BE2C (cell line): Measurements from ENCODE around the gene SGCB.
A peak's percentile ranks its signal among the peaks of the same experiment; 100 is the strongest.

Experiments used
- DNase-seq: peaks from one replicate; pipeline ENCODE4 v3.0.0-alpha.2; 2020
- H3K27me3 ChIP-seq: fragments of 250-450 bp; sonication (Bioruptor Pico); 2 replicates; pipeline ENCODE4 v1.5.1; 2020; ENCODE audit warnings: mild to moderate bottlenecking
- H3K36me3 ChIP-seq: fragments of 250-450 bp; sonication (Bioruptor Pico); 2 replicates; pipeline ENCODE4 v1.5.1; 2020; ENCODE audit warnings: mild to moderate bottlenecking
- H3K4me1 ChIP-seq: fragments of 250-450 bp; sonication (Bioruptor Pico); 2 replicates; pipeline ENCODE4 v1.5.1; 2020
- H3K4me3 ChIP-seq: 2 replicates; pipeline ENCODE4 v1.5.1; 2011; ENCODE audit warnings: low read depth, low read length
- H3K9me3 ChIP-seq: fragments of 250-450 bp; sonication (Bioruptor Pico); 2 replicates; pipeline ENCODE4 v1.5.1; 2020
- CTCF ChIP-seq: IDR thresholded peaks from 2 replicates; pipeline ENCODE4 v1.5.1; 2012; ENCODE audit warnings: mild to moderate bottlenecking, low read depth, low read length

SGCB gene

GRCh38 chr4:51995647-51996220 is 42.4 kb downstream of the SGCB start:
- Histone ChIP-seq H3K36me3 (no peaks in the 10 kb centered on the region), H3K9me3 (no peaks in the 10 kb centered on the region), H3K4me1 (no peaks in the 10 kb centered on the region), H3K27me3 (no peaks in the 10 kb centered on the region), H3K4me3 (no peak overlapping the region; the same call in 1 of the 2 replicates)
- DNase-seq: peak; percentile 10
- TF ChIP-seq CTCF: no peak
